Breast epithelium (tissue), 3 donors: ENCODE data around the gene TYW5.

Experiments
- CTCF ChIP-seq, 3 donors: fragments of 450-650 bp; IDR thresholded peaks; one replicate each; pipeline ENCODE4 v1.5.1; 2016 to 2017; ENCODE audit warnings: antibody characterized with exemption in 3 of 3, mild to moderate bottlenecking in 3 of 3, moderate library complexity in 3 of 3
- POLR2A ChIP-seq: fragments of 450-650 bp; IDR thresholded peaks from one replicate; pipeline ENCODE4 v1.6.1; 2016; ENCODE audit warnings: antibody characterized with exemption, mild to moderate bottlenecking, moderate library complexity

GRCh38 chr2:199997296-199997695 lies 42.0 kb upstream of the TYW5 start:
- TF ChIP-seq CTCF (IDR thresholded peaks at IDR 0.05) (no peak), POLR2A (no peak)
